MM.1S (cell line): ENCODE results near the gene LARGE1.
A peak's percentile ranks its signal among the peaks of the same experiment; 100 is the strongest.

Source experiments
- DNase-seq: peaks from one replicate; pipeline ENCODE4 v3.0.0-alpha.2; 2015
- H2AFZ ChIP-seq: fragments of 300-600 bp; sonication (generic); 2 replicates; pipeline ENCODE4 v1.6.0; 2016; ENCODE audit warnings: antibody characterized with exemption, low read length
- H3F3A ChIP-seq: fragments of 300-600 bp; sonication (generic); 2 replicates; pipeline ENCODE4 v1.6.1; 2016; ENCODE audit warnings: mild to moderate bottlenecking, antibody characterized with exemption, low read length, moderate library complexity, mixed read lengths; ENCODE audit not compliant: insufficient read depth
- H3K27ac ChIP-seq: fragments of 300-600 bp; sonication (generic); 2 replicates; pipeline ENCODE4 v1.5.1; 2016; ENCODE audit warnings: mild to moderate bottlenecking, low read length
- H3K27me3 ChIP-seq: fragments of 300-600 bp; sonication (generic); replicated peaks from 2 replicates; pipeline ENCODE4 v1.6.0; 2016; ENCODE audit warnings: low read length; ENCODE audit not compliant: insufficient read depth
- H3K36me3 ChIP-seq: fragments of 300-600 bp; sonication (generic); replicated peaks from 2 replicates; pipeline ENCODE4 v1.6.1; 2016; ENCODE audit warnings: mild to moderate bottlenecking, low read length, mixed read lengths; ENCODE audit not compliant: insufficient read depth
- H3K4me1 ChIP-seq: fragments of 300-600 bp; sonication (generic); 2 replicates; pipeline ENCODE4 v1.6.1; 2016; ENCODE audit warnings: low read length, mixed read lengths
- H3K4me2 ChIP-seq: fragments of 300-600 bp; sonication (generic); 2 replicates; pipeline ENCODE4 v1.6.0; 2016; ENCODE audit warnings: low read depth, low read length
- H3K4me3 ChIP-seq: fragments of 300-600 bp; sonication (generic); 2 replicates; pipeline ENCODE4 v1.5.1; 2016; ENCODE audit warnings: low read length, mixed read lengths
- H3K79me2 ChIP-seq: fragments of 300-600 bp; sonication (generic); 2 replicates; pipeline ENCODE4 v1.6.1; 2016; ENCODE audit warnings: mixed run types, low read length, mixed read lengths
- H3K9ac ChIP-seq: fragments of 300-600 bp; sonication (generic); 2 replicates; pipeline ENCODE4 v1.6.1; 2016; ENCODE audit warnings: low read length, mixed read lengths
- H3K9me2 ChIP-seq: fragments of 300-600 bp; sonication (generic); replicated peaks from 2 replicates; pipeline ENCODE4 v1.6.1; 2016; ENCODE audit warnings: mild to moderate bottlenecking, low read length, mixed read lengths; ENCODE audit not compliant: insufficient read depth
- H3K9me3 ChIP-seq: fragments of 300-600 bp; sonication (generic); replicated peaks from 2 replicates; pipeline ENCODE4 v1.6.1; 2016; ENCODE audit warnings: mild to moderate bottlenecking, low read length, mixed read lengths; ENCODE audit not compliant: insufficient read depth
- H4K20me1 ChIP-seq: fragments of 300-600 bp; sonication (generic); 2 replicates; pipeline ENCODE4 v1.6.1; 2016; ENCODE audit warnings: mild to moderate bottlenecking, low read length, moderate library complexity, mixed read lengths; ENCODE audit not compliant: insufficient read depth
- CTCF ChIP-seq: fragments of 300-600 bp; sonication (generic); IDR thresholded peaks from 2 replicates; pipeline ENCODE4 v1.5.1; 2016; ENCODE audit warnings: antibody characterized with exemption, low read length, mixed read lengths
- EZH2 ChIP-seq: fragments of 300-600 bp; sonication (generic); optimal IDR thresholded peaks from 2 replicates; pipeline ENCODE3; 2017; ENCODE audit warnings: low read depth, mild to moderate bottlenecking, antibody characterized with exemption, low read length, mixed read lengths
- EZH2phosphoT487 ChIP-seq: fragments of 300-600 bp; sonication (generic); IDR thresholded peaks from 2 replicates; pipeline ENCODE4 v1.6.1; 2018; ENCODE audit warnings: antibody characterized with exemption, low read length

The LARGE1 gene

GRCh38 chr22:33553493-33553892 lies 366.8 kb downstream of the LARGE1 start:
- no peaks in the 10 kb centered on the region for H3K4me1 ChIP-seq
- H3K4me3 ChIP-seq, result no peak overlapping the region
- no peaks in the 10 kb centered on the region for H3K9me3 ChIP-seq
- DNase-seq, result no peak
- H3K79me2 ChIP-seq, result no peaks in the 10 kb centered on the region; the same call in 1 of the 2 replicates
- no peaks in the 10 kb centered on the region for H3K36me3 ChIP-seq
- no peak overlapping the region for H3K9ac ChIP-seq
- no peak overlapping the region for H3K4me2 ChIP-seq
- TF ChIP-seq EZH2phosphoT487 (no peak), EZH2 (no peak), CTCF (no peak)
- H4K20me1 ChIP-seq, result no peaks in the 10 kb centered on the region
- no peak overlapping the region for H3K27ac ChIP-seq
- H3K27me3 ChIP-seq, result no peaks in the 10 kb centered on the region
- H2AFZ ChIP-seq, result no peak overlapping the region
- no peaks in the 10 kb centered on the region for H3K9me2 ChIP-seq
- no peaks in the 10 kb centered on the region for H3F3A ChIP-seq

- DNase-seq, result peak; percentile 30
- Histone ChIP-seq H3K9me2 (no peaks in the 10 kb centered on the region), H3K4me1 (no peaks in the 10 kb centered on the region), H3F3A (no peaks in the 10 kb centered on the region), H4K20me1 (no peaks in the 10 kb centered on the region), H3K4me3 (no peak overlapping the region), H3K79me2 (no peaks in the 10 kb centered on the region), H2AFZ (no peak overlapping the region), H3K9ac (no peak overlapping the region), H3K27me3 (no peaks in the 10 kb centered on the region), H3K36me3 (no peaks in the 10 kb centered on the region), H3K4me2 (no peak overlapping the region), H3K27ac (peak overlapping the region; percentile 40; the same call in 1 of the 2 replicates), H3K9me3 (no peaks in the 10 kb centered on the region)
- no peak for TF ChIP-seq CTCF
- no peak for TF ChIP-seq EZH2phosphoT487
- no peak for TF ChIP-seq EZH2
These were observed 375.6 kb downstream of the LARGE1 start for GRCh38 chr22:33544707-33545106.

- Histone ChIP-seq H3K9me3 (no peaks in the 10 kb centered on the region), H3K4me1 (no peaks in the 10 kb centered on the region), H3K9me2 (no peaks in the 10 kb centered on the region), H2AFZ (no peak overlapping the region), H3K27me3 (no peaks in the 10 kb centered on the region), H3K79me2 (no peaks in the 10 kb centered on the region), H3F3A (no peaks in the 10 kb centered on the region), H4K20me1 (no peaks in the 10 kb centered on the region), H3K4me2 (no peak overlapping the region), H3K27ac (no peak overlapping the region), H3K36me3 (no peaks in the 10 kb centered on the region), H3K9ac (no peak overlapping the region), H3K4me3 (no peak overlapping the region)
- DNase-seq, result no peak
- no peak for TF ChIP-seq CTCF
These were observed 377.6 kb downstream of the LARGE1 start for GRCh38 chr22:33542722-33543121.

- TF ChIP-seq CTCF, result no peak
- TF ChIP-seq EZH2phosphoT487, result no peak
- no peak for TF ChIP-seq EZH2
- no peak overlapping the region for H3K27ac ChIP-seq
- DNase-seq, result no peak
These were observed 378.1 kb downstream of the LARGE1 start for GRCh38 chr22:33542153-33542552.

More at GRCh38 chr22:33542153-33542552, 378.1 kb downstream of the LARGE1 start:
- H2AFZ ChIP-seq, result no peak overlapping the region
- no peak overlapping the region for H3K4me3 ChIP-seq
- H3K9me2 ChIP-seq, result no peaks in the 10 kb centered on the region
- H4K20me1 ChIP-seq, result no peaks in the 10 kb centered on the region
- no peaks in the 10 kb centered on the region for H3K27me3 ChIP-seq
- no peak overlapping the region for H3K9ac ChIP-seq
- H3K79me2 ChIP-seq, result no peaks in the 10 kb centered on the region
- H3F3A ChIP-seq, result no peaks in the 10 kb centered on the region
- H3K4me2 ChIP-seq, result no peak overlapping the region
- no peaks in the 10 kb centered on the region for H3K9me3 ChIP-seq
- no peaks in the 10 kb centered on the region for H3K36me3 ChIP-seq
- no peaks in the 10 kb centered on the region for H3K4me1 ChIP-seq
